K562 (cell line): ENCODE measurements around the gene AHSP. TPM values are rescaled to one million over a fixed set of nuclear protein-coding genes. Genes with fewer than 3 reads are reported as not detected.
A peak's percentile ranks its signal among the peaks of the same experiment; 100 is the strongest.

Experiments used
- ARID1B ChIP-seq: fragments of 450-650 bp; IDR thresholded peaks from 2 replicates; pipeline ENCODE4 v1.6.1; 2016; ENCODE audit warnings: antibody characterized with exemption, mild to moderate bottlenecking, inconsistent platforms
- BDP1 ChIP-seq: IDR thresholded peaks from 3 replicates; pipeline ENCODE4 v1.6.1; 2011; ENCODE audit not compliant: insufficient read length, insufficient read depth
- CHD1 ChIP-seq: fragments of 200-600 bp; sonication (generic); IDR thresholded peaks from one replicate; pipeline ENCODE4 v1.6.1; 2012; ENCODE audit warnings: mild to moderate bottlenecking, moderate library complexity, low read length, inconsistent platforms
- DACH1 ChIP-seq: fragments of 450-650 bp; IDR thresholded peaks from 2 replicates; pipeline ENCODE4 v1.6.1; 2018; ENCODE audit not compliant: partially characterized antibody
- E2F4 ChIP-seq: sonication (generic); formaldehyde crosslinking; IDR thresholded peaks from 2 replicates; pipeline ENCODE4 v1.8.0; 2022; ENCODE audit warnings: mild to moderate bottlenecking, low read depth, missing genetic modification reagents
- FOXO4 ChIP-seq: fragments of 450-650 bp; formaldehyde crosslinking; IDR thresholded peaks from 2 replicates; pipeline ENCODE4 v1.4.0; 2020; ENCODE audit warnings: mild to moderate bottlenecking, moderate library complexity
- GABPB1 ChIP-seq: sonication (generic); formaldehyde crosslinking; IDR thresholded peaks from 2 replicates; pipeline ENCODE4 v1.8.0; 2022; ENCODE audit warnings: mild to moderate bottlenecking, missing genetic modification reagents
- HDAC1 ChIP-seq, 2 experiments: fragments of 450-650 bp; IDR thresholded peaks; 2 replicates each; pipeline ENCODE4 v1.6.1; 2016 to 2017; ENCODE audit warnings: inconsistent platforms in 1 of 2, mild to moderate bottlenecking in 1 of 2, moderate library complexity in 1 of 2
- HMGXB4 ChIP-seq: sonication (generic); formaldehyde crosslinking; IDR thresholded peaks from 2 replicates; pipeline ENCODE4 v1.8.1; 2023; ENCODE audit warnings: mild to moderate bottlenecking, missing genetic modification reagents
- IRF9 ChIP-seq: fragments of 450-650 bp; IDR thresholded peaks from 2 replicates; pipeline ENCODE4 v1.6.1; 2016; ENCODE audit warnings: missing biosample characterization, missing genetic modification characterization
- JUNB ChIP-seq: fragments of 450-650 bp; formaldehyde crosslinking; conservative IDR thresholded peaks from 2 replicates; pipeline ENCODE4 v1.4.0; 2020; ENCODE audit warnings: mild to moderate bottlenecking
- L3MBTL2 ChIP-seq: fragments of 450-650 bp; IDR thresholded peaks from 2 replicates; pipeline ENCODE4 v1.6.1; 2016; ENCODE audit warnings: mild to moderate bottlenecking, moderate library complexity
- NFE2 ChIP-seq: IDR thresholded peaks from 2 replicates; pipeline ENCODE4 v1.6.1; 2014; ENCODE audit warnings: antibody characterized with exemption, low read depth
- NR3C1 ChIP-seq: sonication (generic); formaldehyde crosslinking; IDR thresholded peaks from 2 replicates; pipeline ENCODE4 v1.8.1; 2022; ENCODE audit warnings: missing genetic modification reagents
- RBM14 ChIP-seq: fragments of 200-400 bp; formaldehyde crosslinking; IDR thresholded peaks from 2 replicates; pipeline ENCODE4 v1.6.1; 2018; ENCODE audit warnings: low read depth, mild to moderate bottlenecking, low read length, moderate library complexity, borderline replicate concordance; ENCODE audit not compliant: insufficient read depth
- RHOXF2B ChIP-seq: fragments of 250-450 bp; sonication (Bioruptor Pico); conservative IDR thresholded peaks from 2 replicates; pipeline ENCODE4 v1.5.1; 2021
- SIN3A ChIP-seq, 2 experiments: fragments of 150-350 bp in 1 of 2; IDR thresholded peaks; 2 replicates each; pipeline ENCODE4 v1.6.1; 2011 to 2016; ENCODE audit warnings: borderline replicate concordance in 2 of 2, low read depth in 2 of 2, low read length in 2 of 2, mild to moderate bottlenecking in 2 of 2, moderate library complexity in 2 of 2; ENCODE audit not compliant: control insufficient read depth in 1 of 2
- SRSF9 ChIP-seq: fragments of 200-400 bp; formaldehyde crosslinking; IDR thresholded peaks from 2 replicates; pipeline ENCODE4 v1.6.1; 2017; ENCODE audit warnings: low read depth, low read length, borderline replicate concordance
- YY1 ChIP-seq, 3 experiments: IDR thresholded peaks; 2 replicates each; pipeline ENCODE4 v1.6.1; 2011; ENCODE audit warnings: low read length in 2 of 3, mild to moderate bottlenecking in 2 of 3, moderate library complexity in 2 of 3, borderline replicate concordance in 1 of 3, control low read depth in 1 of 3, low read depth in 1 of 3; ENCODE audit not compliant: insufficient read depth in 3 of 3, insufficient replicate concordance in 2 of 3, control insufficient read depth in 1 of 3, insufficient read length in 1 of 3; ENCODE audit errors: extremely low read depth in 1 of 3
- ZNF217 ChIP-seq: sonication (generic); formaldehyde crosslinking; IDR thresholded peaks from 2 replicates; pipeline ENCODE4 v1.8.0; 2022; ENCODE audit warnings: mild to moderate bottlenecking, missing genetic modification reagents
- ZNF584 ChIP-seq: fragments of 200-800 bp; sonication (Bioruptor generic); IDR thresholded peaks from 2 replicates; pipeline ENCODE4 v1.6.1; 2016; ENCODE audit warnings: low read depth, mild to moderate bottlenecking, missing genetic modification characterization, missing compliant biosample characterization
- polyA plus RNA-seq, 8 experiments: library from polyadenylated mRNA; depleted of rRNA in 4 of 8; stranded (reverse) in 5 of 8; unstranded in 3 of 8; fragments of >200 nt; fragmentation: Nextera tagmentation in 2 of 8; fragmentation: Illumina TruSeq in 1 of 8; extraction: Ambion mirVana in 2 of 8; extraction: Trizol in 1 of 8; gene quantifications; 2 replicates each; pipeline versions ENCODE4 v1.2.1 to v1.2.3, GENCODE V29; 2011 to 2014; ENCODE audit warnings: inconsistent platforms in 1 of 8, missing spikeins in 1 of 8
- total RNA-seq, 7 experiments: library from RNA; depleted of rRNA in 6 of 7; stranded (reverse); fragments of >200 nt in 6 of 7; fragmentation: Illumina TruSeq in 2 of 7; extraction: Trizol in 2 of 7; gene quantifications; 2 replicates each; pipeline versions ENCODE4 v1.2.1 to v1.2.3, GENCODE V29; 2011 to 2021; ENCODE audit warnings: low replicate concordance in 1 of 7

AHSP gene
- total and polyA plus RNA-seq, 9 of the 15 experiments (the other 6 are each of a cell fraction or from before 2014, with no cell fraction given) = 6.6 to 99.1 (median 25.8) TPM

GRCh38 chr16:31507929-31508705 is 19.6 kb upstream of the AHSP start, which contains the start of gene RUSF1 (continued):
- TF ChIP-seq IRF9 (tag) (no peak), RHOXF2B (CRISPR knock-in tag) (no peak), CHD1 (peak; percentile 22), ZNF217 (CRISPR knock-in tag) (no peak), BDP1 (no peak), GABPB1 (peak; percentile 94), DACH1 (peak; percentile 38), ZNF584 (CRISPR knock-in tag) (no peak), HMGXB4 (CRISPR knock-in tag) (no peak), NFE2 (0 out of 2 replicates have a peak, but pooled peaks have one; percentile 11), L3MBTL2 (peak; percentile 74), NR3C1 (CRISPR knock-in tag) (0 out of 2 replicates have a peak, but pooled peaks have one; percentile 44), RBM14 (0 out of 2 replicates have a peak, but pooled peaks have one; percentile 82), YY1 (IDR thresholded peaks at IDR 0.05; ENCODE audit: borderline replicate concordance in 1 of 3, control insufficient read depth in 1 of 3, extremely low read depth in 1 of 3, insufficient read depth in 3 of 3, insufficient read length in 1 of 3, insufficient replicate concordance in 2 of 3, low read depth in 1 of 3, low read length in 2 of 3) (peak; percentile 66 to 92 (median 88)), JUNB (no peak), ARID1B (peak; percentile 13; the same call in 1 of the 2 replicates), HDAC1 (IDR thresholded peaks at IDR 0.05) (peak in 1 of 2 experiments; percentile 77; a peak in 2 of 4 replicates), SIN3A (IDR thresholded peaks at IDR 0.05; ENCODE audit: borderline replicate concordance in 2 of 2, control insufficient read depth in 1 of 2, low read depth in 2 of 2, low read length in 2 of 2) (0 out of 4 replicates have a peak, but pooled peaks have one; percentile 49 to 81), SRSF9 (no peak), FOXO4 (CRISPR knock-in tag) (no peak), E2F4 (no peak)
